Thyroid gland (tissue), 4 donors: ENCODE measurements around the gene IL21R.

ENCODE experiments used
- CTCF ChIP-seq, 6 experiments: fragments of 200-600 bp in 3 of 6; fragments of 450-650 bp in 3 of 6; sonication (generic) in 3 of 6; IDR thresholded peaks; one replicate each; pipeline ENCODE4 v1.5.1; 2016 to 2019; ENCODE audit warnings: antibody characterized with exemption in 6 of 6, mild to moderate bottlenecking in 2 of 6, inconsistent platforms in 1 of 6, moderate library complexity in 1 of 6
- POLR2A ChIP-seq, 2 donors: fragments of 450-650 bp; IDR thresholded peaks; one replicate each; pipeline ENCODE4 v1.6.1; 2017; ENCODE audit warnings: antibody characterized with exemption in 2 of 2, mild to moderate bottlenecking in 2 of 2, moderate library complexity in 1 of 2

GRCh38 chr16:27491894-27492587, 90.1 kb downstream of the IL21R start:
- no peak for TF ChIP-seq CTCF (IDR thresholded peaks at IDR 0.05)
- TF ChIP-seq POLR2A (IDR thresholded peaks at IDR 0.05): no peak
